K562 (cell line): ENCODE data around the gene NQO2. TPM values are rescaled to one million over a fixed set of nuclear protein-coding genes. Genes with fewer than 3 reads are reported as not detected.

Experiments
- CHD2 ChIP-seq: IDR thresholded peaks from 2 replicates; pipeline ENCODE4 v1.6.1; 2011; ENCODE audit warnings: low read depth, low read length
- HNRNPH1 ChIP-seq: fragments of 200-400 bp; formaldehyde crosslinking; optimal IDR thresholded peaks from 2 replicates; pipeline ENCODE3; 2017; ENCODE audit warnings: low read depth, mild to moderate bottlenecking, low read length, moderate library complexity
- MEF2D ChIP-seq: conservative IDR thresholded peaks from 2 replicates; pipeline ENCODE4 v1.6.1; 2016; ENCODE audit warnings: low read depth, missing genetic modification characterization, missing compliant biosample characterization
- PHB2 ChIP-seq: fragments of 450-650 bp; IDR thresholded peaks from 2 replicates; pipeline ENCODE4 v1.6.1; 2017; ENCODE audit warnings: low read depth
- PHF8 ChIP-seq: fragments of 200-600 bp; sonication (generic); IDR thresholded peaks from 2 replicates; pipeline ENCODE4 v1.6.1; 2012; ENCODE audit warnings: mixed run types, mild to moderate bottlenecking, inconsistent platforms, low read length, moderate library complexity, borderline replicate concordance
- POU5F1 ChIP-seq: fragments of 150-350 bp; IDR thresholded peaks from 2 replicates; pipeline ENCODE4 v1.6.1; 2014; ENCODE audit warnings: borderline replicate concordance, low read length, low read depth, mild to moderate bottlenecking; ENCODE audit not compliant: partially characterized antibody
- SAFB2 ChIP-seq: fragments of 200-400 bp; formaldehyde crosslinking; IDR thresholded peaks from 2 replicates; pipeline ENCODE4 v1.6.1; 2018; ENCODE audit warnings: borderline replicate concordance, low read length, low read depth, moderate library complexity; ENCODE audit not compliant: severe bottlenecking
- YBX1 ChIP-seq: fragments of 450-650 bp; IDR thresholded peaks from 2 replicates; pipeline ENCODE4 v1.7.1; 2016; ENCODE audit warnings: mild to moderate bottlenecking
- ZNF121 ChIP-seq: sonication (generic); formaldehyde crosslinking; conservative IDR thresholded peaks from 2 replicates; pipeline ENCODE4 v1.8.0; 2022; ENCODE audit warnings: missing genetic modification reagents
- ZNF347 ChIP-seq: fragments of 450-650 bp; formaldehyde crosslinking; IDR thresholded peaks from 2 replicates; pipeline ENCODE4 v1.4.0; 2020; ENCODE audit warnings: low read depth, mild to moderate bottlenecking, moderate library complexity
- ZNF785 ChIP-seq: fragments of 250-450 bp; sonication (Bioruptor Pico); IDR thresholded peaks from 2 replicates; pipeline ENCODE4 v1.4.0; 2020; ENCODE audit warnings: mild to moderate bottlenecking
- polyA plus RNA-seq, 8 experiments: library from polyadenylated mRNA; depleted of rRNA in 4 of 8; stranded (reverse) in 5 of 8; unstranded in 3 of 8; fragments of >200 nt; fragmentation: Nextera tagmentation in 2 of 8; fragmentation: Illumina TruSeq in 1 of 8; extraction: Ambion mirVana in 2 of 8; extraction: Trizol in 1 of 8; gene quantifications; 2 replicates each; pipeline versions ENCODE4 v1.2.1 to v1.2.3, GENCODE V29; 2011 to 2014; ENCODE audit warnings: inconsistent platforms in 1 of 8, missing spikeins in 1 of 8
- total RNA-seq, 7 experiments: library from RNA; depleted of rRNA in 6 of 7; stranded (reverse); fragments of >200 nt in 6 of 7; fragmentation: Illumina TruSeq in 2 of 7; extraction: Trizol in 2 of 7; gene quantifications; 2 replicates each; pipeline versions ENCODE4 v1.2.1 to v1.2.3, GENCODE V29; 2011 to 2021; ENCODE audit warnings: low replicate concordance in 1 of 7
- TF ChIP-seq, protein P1 (sequence below), 3 experiments: fragments of 200-800 bp in 1 of 3; fragments of 250-450 bp in 1 of 3; fragments of 450-650 bp in 1 of 3; sonication (Bioruptor Pico) in 1 of 3; sonication (Bioruptor generic) in 1 of 3; formaldehyde crosslinking in 1 of 3; IDR thresholded peaks; 2 replicates each; pipeline versions ENCODE4 v1.6.1 to v1.8.0; 2016 to 2022; ENCODE audit warnings: mild to moderate bottlenecking in 2 of 3, missing genetic modification characterization in 2 of 3, missing compliant biosample characterization in 1 of 3, moderate library complexity in 1 of 3
- TF ChIP-seq, protein P2 (sequence below): sonication (generic); formaldehyde crosslinking; IDR thresholded peaks from 2 replicates; pipeline ENCODE4 v1.8.0; 2022; ENCODE audit warnings: mild to moderate bottlenecking, missing genetic modification reagents
- TF ChIP-seq, protein P3 (sequence below): fragments of 450-650 bp; conservative IDR thresholded peaks from 2 replicates; pipeline ENCODE4 v1.6.1; 2016; ENCODE audit warnings: missing genetic modification characterization, low read depth, mild to moderate bottlenecking, missing compliant biosample characterization, moderate library complexity
- TF ChIP-seq, protein P4 (sequence below): sonication (generic); IDR thresholded peaks from 2 replicates; pipeline ENCODE4 v1.6.1; 2016
- TF ChIP-seq, protein P5 (sequence below): fragments of 250-450 bp; sonication (Bioruptor Pico); IDR thresholded peaks from 2 replicates; pipeline ENCODE4 v1.5.0; 2021

Gene NQO2
- total and polyA plus RNA-seq, 9 of the 15 experiments (the other 6 are each of a cell fraction or from before 2014, with no cell fraction given), result 54.6 to 214 (median 116) TPM

DNA sequence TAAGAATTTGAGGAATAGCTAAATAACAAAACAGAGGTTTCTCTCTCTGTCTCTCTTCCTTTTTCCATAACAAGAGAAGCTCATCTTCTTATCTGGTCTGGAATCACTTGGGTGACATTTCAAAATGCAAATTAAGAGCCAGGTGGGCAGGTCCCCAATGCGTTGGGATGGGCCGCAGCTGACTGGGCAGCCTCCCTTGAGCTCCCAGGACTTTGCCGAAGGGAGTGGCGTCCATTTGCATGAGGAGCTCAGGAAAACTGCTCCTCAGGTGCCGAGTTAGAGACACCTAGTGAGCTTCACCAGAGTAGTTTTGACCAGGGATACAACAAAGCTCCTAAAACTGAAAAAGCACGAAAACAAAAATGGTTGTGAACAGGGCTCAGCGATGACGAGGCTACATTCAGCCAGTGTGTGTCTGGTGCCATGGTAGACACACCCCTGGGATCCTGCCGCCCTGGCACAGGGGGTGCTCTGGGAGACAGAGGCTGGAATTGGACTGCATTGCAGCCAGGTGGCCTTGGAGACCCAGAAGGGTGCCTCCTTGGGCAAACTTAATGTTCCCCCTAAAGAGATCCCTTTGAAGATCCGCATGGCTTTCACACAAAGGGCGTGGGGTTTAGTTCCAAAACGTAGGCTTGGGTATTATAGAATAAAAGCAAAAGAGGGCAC lies 14.8 kb upstream of the NQO2 start (continued):
- TF ChIP-seq, protein P1, sequence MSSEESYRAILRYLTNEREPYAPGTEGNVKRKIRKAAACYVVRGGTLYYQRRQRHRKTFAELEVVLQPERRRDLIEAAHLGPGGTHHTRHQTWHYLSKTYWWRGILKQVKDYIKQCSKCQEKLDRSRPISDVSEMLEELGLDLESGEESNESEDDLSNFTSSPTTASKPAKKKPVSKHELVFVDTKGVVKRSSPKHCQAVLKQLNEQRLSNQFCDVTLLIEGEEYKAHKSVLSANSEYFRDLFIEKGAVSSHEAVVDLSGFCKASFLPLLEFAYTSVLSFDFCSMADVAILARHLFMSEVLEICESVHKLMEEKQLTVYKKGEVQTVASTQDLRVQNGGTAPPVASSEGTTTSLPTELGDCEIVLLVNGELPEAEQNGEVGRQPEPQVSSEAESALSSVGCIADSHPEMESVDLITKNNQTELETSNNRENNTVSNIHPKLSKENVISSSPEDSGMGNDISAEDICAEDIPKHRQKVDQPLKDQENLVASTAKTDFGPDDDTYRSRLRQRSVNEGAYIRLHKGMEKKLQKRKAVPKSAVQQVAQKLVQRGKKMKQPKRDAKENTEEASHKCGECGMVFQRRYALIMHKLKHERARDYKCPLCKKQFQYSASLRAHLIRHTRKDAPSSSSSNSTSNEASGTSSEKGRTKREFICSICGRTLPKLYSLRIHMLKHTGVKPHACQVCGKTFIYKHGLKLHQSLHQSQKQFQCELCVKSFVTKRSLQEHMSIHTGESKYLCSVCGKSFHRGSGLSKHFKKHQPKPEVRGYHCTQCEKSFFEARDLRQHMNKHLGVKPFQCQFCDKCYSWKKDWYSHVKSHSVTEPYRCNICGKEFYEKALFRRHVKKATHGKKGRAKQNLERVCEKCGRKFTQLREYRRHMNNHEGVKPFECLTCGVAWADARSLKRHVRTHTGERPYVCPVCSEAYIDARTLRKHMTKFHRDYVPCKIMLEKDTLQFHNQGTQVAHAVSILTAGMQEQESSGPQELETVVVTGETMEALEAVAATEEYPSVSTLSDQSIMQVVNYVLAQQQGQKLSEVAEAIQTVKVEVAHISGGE (CRISPR knock-in tag; IDR thresholded peaks at IDR 0.05), result no peak
- no peak for TF ChIP-seq POU5F1
- TF ChIP-seq SAFB2, result no peak
- TF ChIP-seq, protein P2, sequence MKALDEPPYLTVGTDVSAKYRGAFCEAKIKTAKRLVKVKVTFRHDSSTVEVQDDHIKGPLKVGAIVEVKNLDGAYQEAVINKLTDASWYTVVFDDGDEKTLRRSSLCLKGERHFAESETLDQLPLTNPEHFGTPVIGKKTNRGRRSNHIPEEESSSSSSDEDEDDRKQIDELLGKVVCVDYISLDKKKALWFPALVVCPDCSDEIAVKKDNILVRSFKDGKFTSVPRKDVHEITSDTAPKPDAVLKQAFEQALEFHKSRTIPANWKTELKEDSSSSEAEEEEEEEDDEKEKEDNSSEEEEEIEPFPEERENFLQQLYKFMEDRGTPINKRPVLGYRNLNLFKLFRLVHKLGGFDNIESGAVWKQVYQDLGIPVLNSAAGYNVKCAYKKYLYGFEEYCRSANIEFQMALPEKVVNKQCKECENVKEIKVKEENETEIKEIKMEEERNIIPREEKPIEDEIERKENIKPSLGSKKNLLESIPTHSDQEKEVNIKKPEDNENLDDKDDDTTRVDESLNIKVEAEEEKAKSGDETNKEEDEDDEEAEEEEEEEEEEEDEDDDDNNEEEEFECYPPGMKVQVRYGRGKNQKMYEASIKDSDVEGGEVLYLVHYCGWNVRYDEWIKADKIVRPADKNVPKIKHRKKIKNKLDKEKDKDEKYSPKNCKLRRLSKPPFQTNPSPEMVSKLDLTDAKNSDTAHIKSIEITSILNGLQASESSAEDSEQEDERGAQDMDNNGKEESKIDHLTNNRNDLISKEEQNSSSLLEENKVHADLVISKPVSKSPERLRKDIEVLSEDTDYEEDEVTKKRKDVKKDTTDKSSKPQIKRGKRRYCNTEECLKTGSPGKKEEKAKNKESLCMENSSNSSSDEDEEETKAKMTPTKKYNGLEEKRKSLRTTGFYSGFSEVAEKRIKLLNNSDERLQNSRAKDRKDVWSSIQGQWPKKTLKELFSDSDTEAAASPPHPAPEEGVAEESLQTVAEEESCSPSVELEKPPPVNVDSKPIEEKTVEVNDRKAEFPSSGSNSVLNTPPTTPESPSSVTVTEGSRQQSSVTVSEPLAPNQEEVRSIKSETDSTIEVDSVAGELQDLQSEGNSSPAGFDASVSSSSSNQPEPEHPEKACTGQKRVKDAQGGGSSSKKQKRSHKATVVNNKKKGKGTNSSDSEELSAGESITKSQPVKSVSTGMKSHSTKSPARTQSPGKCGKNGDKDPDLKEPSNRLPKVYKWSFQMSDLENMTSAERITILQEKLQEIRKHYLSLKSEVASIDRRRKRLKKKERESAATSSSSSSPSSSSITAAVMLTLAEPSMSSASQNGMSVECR, result no peak
- no peak for TF ChIP-seq CHD2
- TF ChIP-seq YBX1, result no peak
- TF ChIP-seq MEF2D (tag), result no peak
- TF ChIP-seq PHB2, result no peak
- no peak for TF ChIP-seq HNRNPH1
- TF ChIP-seq, protein P3, sequence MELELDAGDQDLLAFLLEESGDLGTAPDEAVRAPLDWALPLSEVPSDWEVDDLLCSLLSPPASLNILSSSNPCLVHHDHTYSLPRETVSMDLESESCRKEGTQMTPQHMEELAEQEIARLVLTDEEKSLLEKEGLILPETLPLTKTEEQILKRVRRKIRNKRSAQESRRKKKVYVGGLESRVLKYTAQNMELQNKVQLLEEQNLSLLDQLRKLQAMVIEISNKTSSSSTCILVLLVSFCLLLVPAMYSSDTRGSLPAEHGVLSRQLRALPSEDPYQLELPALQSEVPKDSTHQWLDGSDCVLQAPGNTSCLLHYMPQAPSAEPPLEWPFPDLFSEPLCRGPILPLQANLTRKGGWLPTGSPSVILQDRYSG (tag), result 0 out of 2 replicates have a peak, but pooled peaks have one; percentile 47
- no peak for TF ChIP-seq ZNF785 (CRISPR knock-in tag)
- no peak for TF ChIP-seq PHF8
- no peak for TF ChIP-seq ZNF121 (CRISPR knock-in tag)
- TF ChIP-seq ZNF347, result no peak
- TF ChIP-seq, protein P4, sequence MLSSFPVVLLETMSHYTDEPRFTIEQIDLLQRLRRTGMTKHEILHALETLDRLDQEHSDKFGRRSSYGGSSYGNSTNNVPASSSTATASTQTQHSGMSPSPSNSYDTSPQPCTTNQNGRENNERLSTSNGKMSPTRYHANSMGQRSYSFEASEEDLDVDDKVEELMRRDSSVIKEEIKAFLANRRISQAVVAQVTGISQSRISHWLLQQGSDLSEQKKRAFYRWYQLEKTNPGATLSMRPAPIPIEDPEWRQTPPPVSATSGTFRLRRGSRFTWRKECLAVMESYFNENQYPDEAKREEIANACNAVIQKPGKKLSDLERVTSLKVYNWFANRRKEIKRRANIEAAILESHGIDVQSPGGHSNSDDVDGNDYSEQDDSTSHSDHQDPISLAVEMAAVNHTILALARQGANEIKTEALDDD, result no peak
- TF ChIP-seq, protein P5, sequence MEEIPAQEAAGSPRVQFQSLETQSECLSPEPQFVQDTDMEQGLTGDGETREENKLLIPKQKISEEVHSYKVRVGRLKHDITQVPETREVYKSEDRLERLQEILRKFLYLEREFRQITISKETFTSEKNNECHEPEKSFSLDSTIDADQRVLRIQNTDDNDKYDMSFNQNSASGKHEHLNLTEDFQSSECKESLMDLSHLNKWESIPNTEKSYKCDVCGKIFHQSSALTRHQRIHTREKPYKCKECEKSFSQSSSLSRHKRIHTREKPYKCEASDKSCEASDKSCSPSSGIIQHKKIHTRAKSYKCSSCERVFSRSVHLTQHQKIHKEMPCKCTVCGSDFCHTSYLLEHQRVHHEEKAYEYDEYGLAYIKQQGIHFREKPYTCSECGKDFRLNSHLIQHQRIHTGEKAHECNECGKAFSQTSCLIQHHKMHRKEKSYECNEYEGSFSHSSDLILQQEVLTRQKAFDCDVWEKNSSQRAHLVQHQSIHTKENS (CRISPR knock-in tag), result no peak
